Left ventricle myocardium inferior (tissue), 1 donor: ENCODE measurements around the gene NELFB. TPM values are rescaled to one million over a fixed set of nuclear protein-coding genes. Genes with fewer than 3 reads are reported as not detected.

Experiments used
- DNase-seq: peaks from one replicate; pipeline ENCODE4 v3.0.0-alpha.2; 2020
- H3K27ac ChIP-seq: fragments of 200-600 bp; replicated peaks from 2 replicates; pipeline ENCODE4 v1.8.0; 2021
- H3K27me3 ChIP-seq: fragments of 200-600 bp; 2 replicates; pipeline ENCODE4 v1.8.0; 2021; ENCODE audit warnings: low read depth
- H3K36me3 ChIP-seq: fragments of 200-600 bp; 2 replicates; pipeline ENCODE4 v1.8.0; 2021
- H3K4me1 ChIP-seq: fragments of 200-600 bp; 2 replicates; pipeline ENCODE4 v1.8.0; 2021
- H3K4me3 ChIP-seq: fragments of 200-600 bp; 2 replicates; pipeline ENCODE4 v1.8.0; 2021; ENCODE audit warnings: mild to moderate bottlenecking, moderate library complexity
- H3K9me3 ChIP-seq: fragments of 200-600 bp; replicated peaks from 2 replicates; pipeline ENCODE4 v1.8.0; 2021
- intact Hi-C: fragments of 100-400 bp; cut with micrococcal nuclease; formaldehyde crosslinking; loops from one replicate; pipeline ENCODE4 v1.11.0; 2022
- total RNA-seq: library from RNA; stranded (reverse); fragmentation: NEBNext Ultra II Directional; extraction: Animal tissue kit (Norgen Biotek cat#: 25700); gene quantifications from one replicate; pipeline ENCODE4 v1.2.1, GENCODE V29; 2021
- TF ChIP-seq, protein P1 (sequence below): fragments of 200-600 bp; IDR thresholded peaks from 2 replicates; pipeline ENCODE4 v1.8.0; 2021; ENCODE audit warnings: antibody characterized with exemption, mild to moderate bottlenecking, borderline replicate concordance
- donor health status: DM: no; HTN: yes; CAD: no; lungs with severe emphysema.

NELFB gene
- total RNA-seq, 1 donor from 2014 or later: 35.2 TPM

- TF ChIP-seq, protein P1, sequence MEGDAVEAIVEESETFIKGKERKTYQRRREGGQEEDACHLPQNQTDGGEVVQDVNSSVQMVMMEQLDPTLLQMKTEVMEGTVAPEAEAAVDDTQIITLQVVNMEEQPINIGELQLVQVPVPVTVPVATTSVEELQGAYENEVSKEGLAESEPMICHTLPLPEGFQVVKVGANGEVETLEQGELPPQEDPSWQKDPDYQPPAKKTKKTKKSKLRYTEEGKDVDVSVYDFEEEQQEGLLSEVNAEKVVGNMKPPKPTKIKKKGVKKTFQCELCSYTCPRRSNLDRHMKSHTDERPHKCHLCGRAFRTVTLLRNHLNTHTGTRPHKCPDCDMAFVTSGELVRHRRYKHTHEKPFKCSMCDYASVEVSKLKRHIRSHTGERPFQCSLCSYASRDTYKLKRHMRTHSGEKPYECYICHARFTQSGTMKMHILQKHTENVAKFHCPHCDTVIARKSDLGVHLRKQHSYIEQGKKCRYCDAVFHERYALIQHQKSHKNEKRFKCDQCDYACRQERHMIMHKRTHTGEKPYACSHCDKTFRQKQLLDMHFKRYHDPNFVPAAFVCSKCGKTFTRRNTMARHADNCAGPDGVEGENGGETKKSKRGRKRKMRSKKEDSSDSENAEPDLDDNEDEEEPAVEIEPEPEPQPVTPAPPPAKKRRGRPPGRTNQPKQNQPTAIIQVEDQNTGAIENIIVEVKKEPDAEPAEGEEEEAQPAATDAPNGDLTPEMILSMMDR: no peak
- intact Hi-C loops: no loop called here
- peaks cover 56% of the 10 kb centered on the region for H3K27me3 ChIP-seq
- H3K4me1 ChIP-seq: peaks cover 90% of the 10 kb centered on the region
- H3K27ac ChIP-seq: peak within 1 kb of the TSS; percentile 92
- peak within 1 kb of the TSS; percentile 80 for H3K4me3 ChIP-seq
- no peaks in the 10 kb centered on the region for H3K9me3 ChIP-seq
- H3K36me3 ChIP-seq: no peaks in the 10 kb centered on the region
- peak; percentile 91 for DNase-seq
Measured at GRCh38 chr9:137302118-137302448, 47.0 kb downstream of the NELFB start, which contains the start of gene NRARP. Gene NRARP (minus strand): TSS chr9:137302271. CDS start chr9:137301928, 343 bp downstream.

DNA sequence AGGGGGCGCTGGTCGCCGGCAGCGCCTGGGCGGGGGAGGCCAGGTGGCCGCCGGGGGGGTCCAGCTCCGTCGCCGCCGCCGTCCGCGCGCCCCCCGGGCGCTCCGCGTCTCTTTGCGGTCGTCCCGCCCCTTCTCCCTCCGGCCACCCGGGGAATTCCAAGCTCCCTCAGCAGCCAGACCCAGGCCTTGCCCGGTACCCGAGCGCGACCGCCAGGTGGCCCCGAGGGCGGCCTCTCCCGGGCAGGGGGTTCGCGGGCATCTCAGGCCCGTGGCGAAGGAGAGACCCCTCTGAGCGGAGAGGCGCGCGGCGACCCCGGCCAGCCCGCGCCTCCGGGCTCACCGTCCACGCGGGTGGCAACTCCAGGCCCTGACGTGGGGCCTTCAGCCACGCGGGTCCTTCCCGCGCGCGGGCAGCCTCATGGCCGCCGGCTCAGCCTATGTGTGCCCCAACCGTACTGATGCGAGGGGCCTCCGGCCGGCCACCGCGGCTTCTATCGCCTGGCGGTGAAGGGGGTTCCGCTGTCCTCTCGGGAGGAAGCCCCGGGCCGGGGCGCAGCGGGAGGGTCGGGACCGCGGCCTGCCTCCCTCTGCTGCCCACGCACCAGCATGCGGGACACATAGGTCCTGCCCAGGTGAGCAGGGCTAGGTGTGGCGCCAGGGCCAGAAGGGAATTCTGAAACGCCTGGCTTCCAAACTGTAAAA lies 47.5 kb downstream of the NELFB start:
- Histone ChIP-seq H3K36me3 (no peaks in the 10 kb centered on the region), H3K9me3 (no peaks in the 10 kb centered on the region), H3K27ac (peak overlapping the region; percentile 91), H3K27me3 (peaks cover 57% of the 10 kb centered on the region), H3K4me3 (peak overlapping the region; percentile 80), H3K4me1 (peaks cover 90% of the 10 kb centered on the region)
- intact Hi-C loops: no loop called here
- TF ChIP-seq, protein P1: peak; percentile 66
- peak; percentile 18 for DNase-seq

GRCh38 chr9:137303151-137303892 lies 48.2 kb downstream of the NELFB start:
- Histone ChIP-seq H3K4me1 (peaks cover 84% of the 10 kb centered on the region), H3K27ac (peak overlapping the region; percentile 91), H3K27me3 (peaks cover 57% of the 10 kb centered on the region), H3K9me3 (no peaks in the 10 kb centered on the region), H3K36me3 (no peaks in the 10 kb centered on the region), H3K4me3 (peak overlapping the region; percentile 80)
- TF ChIP-seq, protein P1: no peak
- intact Hi-C loops: no loop called here
- DNase-seq: peak; percentile 15

- peaks cover 79% of the 10 kb centered on the region for H3K4me1 ChIP-seq
- H3K9me3 ChIP-seq: no peaks in the 10 kb centered on the region
- H3K36me3 ChIP-seq: no peaks in the 10 kb centered on the region
- H3K4me3 ChIP-seq: peak overlapping the region; percentile 80
- peak overlapping the region; percentile 91 for H3K27ac ChIP-seq
- TF ChIP-seq, protein P1: no peak
- H3K27me3 ChIP-seq: peaks cover 52% of the 10 kb centered on the region
- DNase-seq: no peak
- intact Hi-C loops: no loop called here
Measured at GRCh38 chr9:137303893-137304382, 48.8 kb downstream of the NELFB start.

DNA sequence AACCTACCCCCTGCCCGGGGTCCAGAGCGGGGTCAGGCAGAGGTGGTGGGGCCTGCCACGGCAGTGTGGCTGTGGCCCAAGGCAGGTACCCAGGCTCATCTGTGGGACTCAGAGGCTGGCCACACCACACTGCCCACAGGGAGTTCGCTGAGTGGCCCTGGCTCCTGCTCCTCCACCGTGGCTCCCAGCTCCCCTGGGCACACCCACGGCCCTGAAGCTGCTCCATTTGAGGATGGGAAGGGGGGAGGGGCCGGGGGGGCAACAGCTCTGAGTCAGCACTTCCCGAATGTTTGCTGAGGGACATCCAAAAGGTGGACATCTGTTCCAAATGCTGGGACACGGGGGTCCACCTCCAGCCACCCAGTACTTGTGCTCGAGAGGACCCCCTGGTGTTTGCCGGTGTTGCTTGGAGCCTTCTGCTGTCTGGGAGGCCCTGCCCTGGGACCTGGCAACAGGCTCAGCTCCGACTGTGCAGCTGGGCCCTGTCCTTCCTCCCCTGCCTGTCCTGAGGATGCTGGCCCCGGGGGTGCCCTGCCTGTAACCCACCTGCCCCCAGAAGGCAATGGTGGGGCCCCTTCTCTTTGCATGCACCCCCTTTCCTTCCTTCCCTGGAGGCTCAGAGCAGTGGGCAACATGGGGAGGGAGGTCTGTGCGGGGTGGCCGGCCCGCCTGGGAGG lies 49.4 kb downstream of the NELFB start:
- intact Hi-C loops: no loop called here

More for the DNA sequence above, 49.4 kb downstream of the NELFB start:
- DNase-seq: peak; percentile 15
- TF ChIP-seq, protein P1: no peak
- peaks cover 47% of the 10 kb centered on the region for H3K27me3 ChIP-seq
- H3K36me3 ChIP-seq: no peaks in the 10 kb centered on the region
- no peaks in the 10 kb centered on the region for H3K9me3 ChIP-seq
- H3K27ac ChIP-seq: peak overlapping the region; percentile 91
- H3K4me3 ChIP-seq: peak overlapping the region; percentile 55
- peaks cover 73% of the 10 kb centered on the region for H3K4me1 ChIP-seq
